Activated naive CD4-positive, alpha-beta T cell treated with anti-CD3 and anti-CD28 coated beads, Interleukin-2, amount 50 U/mL, for 16 hours (primary cell): Measurements from ENCODE around the gene PPARA.
A peak's percentile ranks its signal among the peaks of the same experiment; 100 is the strongest.
"Not testable (repeated sequence)": the region's sequence is repeated elsewhere in the genome, so short reads cannot be mapped to it uniquely, and the experiment has no call there.

Experiments
- DNase-seq: peaks from one replicate; pipeline ENCODE4 v3.0.0-alpha.2; 2020

The PPARA gene

GRCh38 chr22:46251266-46251665, 100.9 kb downstream of the PPARA start:
- no peak for DNase-seq

GRCh38 chr22:46251816-46252380, 101.6 kb downstream of the PPARA start:
- no peak for DNase-seq

DNA sequence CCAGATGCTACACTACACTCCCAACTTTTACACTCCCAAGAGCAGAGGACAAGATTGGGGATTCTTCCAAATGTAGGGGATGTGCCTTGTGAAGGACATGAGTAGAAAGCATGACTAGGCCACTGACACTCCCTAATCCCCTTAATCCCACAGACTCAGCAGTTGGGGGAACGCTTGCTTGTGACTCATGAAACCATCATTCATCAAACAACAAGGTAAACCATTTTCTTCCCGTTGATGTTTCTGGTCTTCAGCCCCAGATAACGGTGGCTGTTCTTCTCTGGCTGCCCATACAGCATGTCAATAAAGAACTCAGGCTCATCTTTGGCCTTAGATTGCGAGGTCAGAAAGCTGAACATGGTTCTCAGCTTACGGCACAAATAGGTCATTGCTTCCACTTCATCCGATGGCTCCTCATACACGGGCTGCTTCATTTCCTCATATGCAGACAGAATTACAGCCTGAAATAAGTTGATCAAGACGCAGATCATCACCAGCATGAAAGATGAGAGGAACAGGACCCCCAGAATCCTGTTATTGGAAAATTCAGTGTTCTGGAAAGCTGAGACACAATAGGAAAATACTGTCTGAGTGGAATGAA, 106.1 kb downstream of the PPARA start:
- no peak for DNase-seq

- DNase-seq: no peak
Measured at GRCh38 chr22:46259374-46259773, 109.0 kb downstream of the PPARA start.

DNA sequence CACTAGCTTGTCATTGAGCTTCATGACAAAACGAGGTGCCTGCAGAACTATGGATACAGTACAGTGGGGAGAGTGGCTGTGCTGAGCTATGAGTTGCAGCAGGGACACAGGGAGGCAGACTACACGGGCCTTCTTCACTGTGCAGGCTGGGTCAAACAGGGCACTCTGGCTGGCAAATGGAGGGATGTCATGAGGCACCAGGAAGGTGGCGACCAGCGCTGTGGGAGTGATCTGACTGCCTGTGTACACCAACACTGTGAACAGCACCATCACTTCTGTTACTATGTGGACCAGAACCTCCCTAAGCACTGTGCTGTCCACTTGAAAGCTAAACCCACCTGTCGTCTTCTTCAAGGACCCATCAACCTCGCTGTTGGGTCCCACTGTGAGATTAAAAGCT, 109.7 kb downstream of the PPARA start:
- no peak for DNase-seq

- DNase-seq: no peak
Measured at GRCh38 chr22:46262449-46263215, 112.3 kb downstream of the PPARA start.

GRCh38 chr22:46263216-46263590, 112.9 kb downstream of the PPARA start, which contains the start of gene PKDREJ:
PKDREJ (minus strand) TSS chr22:46263343; CDS start chr22:46263322, 21 bp downstream.
- no peak for DNase-seq

GRCh38 chr22:46264520-46264919, 114.2 kb downstream of the PPARA start:
- DNase-seq: not testable (repeated sequence)

GRCh38 chr22:46265627-46266026, 115.3 kb downstream of the PPARA start:
- not testable (repeated sequence) for DNase-seq

- DNase-seq: peak; percentile 24
Measured at GRCh38 chr22:46267431-46268279, 117.3 kb downstream of the PPARA start, which contains the start of gene TTC38. TTC38 (plus strand) TSS chr22:46268008; CDS start chr22:46268040, 32 bp downstream.

DNA sequence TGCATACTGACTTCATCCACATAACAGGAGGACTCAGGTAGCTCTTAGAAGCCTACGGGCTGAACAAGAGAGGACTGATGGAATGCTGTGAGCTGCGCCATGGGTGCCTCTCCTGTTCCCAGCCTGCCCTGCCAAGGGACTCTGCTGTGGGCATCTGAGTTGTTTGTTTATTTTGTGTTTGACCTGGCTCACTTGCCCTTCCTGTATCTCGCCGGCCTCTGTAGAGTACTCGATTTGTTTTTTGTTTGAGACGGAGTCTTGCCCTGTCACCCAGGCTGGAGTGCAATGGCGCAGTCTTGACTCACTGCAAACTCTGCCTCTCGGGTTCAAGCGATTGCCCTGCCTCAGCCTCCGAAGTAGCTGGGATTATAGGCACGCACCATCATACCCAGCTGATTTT, 119.2 kb downstream of the PPARA start:
- DNase-seq: no peak

GRCh38 chr22:46272196-46272595, 121.9 kb downstream of the PPARA start:
- DNase-seq: no peak

GRCh38 chr22:46272762-46273431, 122.6 kb downstream of the PPARA start:
- DNase-seq: no peak

GRCh38 chr22:46273432-46274148, 123.3 kb downstream of the PPARA start:
- DNase-seq: no peak

DNA sequence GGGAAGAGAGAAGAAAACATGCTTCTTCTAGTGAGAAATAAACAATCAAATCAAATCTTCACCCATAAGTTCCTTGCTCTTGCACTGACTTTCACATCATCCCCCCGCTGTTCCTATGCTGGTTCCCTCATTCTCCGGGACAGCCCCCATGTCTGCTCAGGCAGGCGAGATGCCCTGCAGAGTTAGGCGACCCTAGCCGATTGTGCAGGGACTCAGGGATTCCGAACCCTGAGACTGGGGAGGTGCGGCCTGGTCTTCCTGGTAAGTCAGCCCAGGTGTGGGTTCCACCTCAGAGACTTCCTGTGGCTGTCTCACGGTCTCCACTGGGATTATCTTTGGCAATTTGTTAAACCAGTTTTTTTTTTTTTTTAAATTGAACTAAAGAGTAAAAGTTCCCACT, 124.1 kb downstream of the PPARA start:
- DNase-seq: no peak

GRCh38 chr22:46275455-46276122, 125.3 kb downstream of the PPARA start:
- DNase-seq: no peak

- DNase-seq: no peak
Measured at GRCh38 chr22:46276563-46276962, 126.2 kb downstream of the PPARA start.

GRCh38 chr22:46278656-46279645, 128.6 kb downstream of the PPARA start:
- no peak for DNase-seq

DNA sequence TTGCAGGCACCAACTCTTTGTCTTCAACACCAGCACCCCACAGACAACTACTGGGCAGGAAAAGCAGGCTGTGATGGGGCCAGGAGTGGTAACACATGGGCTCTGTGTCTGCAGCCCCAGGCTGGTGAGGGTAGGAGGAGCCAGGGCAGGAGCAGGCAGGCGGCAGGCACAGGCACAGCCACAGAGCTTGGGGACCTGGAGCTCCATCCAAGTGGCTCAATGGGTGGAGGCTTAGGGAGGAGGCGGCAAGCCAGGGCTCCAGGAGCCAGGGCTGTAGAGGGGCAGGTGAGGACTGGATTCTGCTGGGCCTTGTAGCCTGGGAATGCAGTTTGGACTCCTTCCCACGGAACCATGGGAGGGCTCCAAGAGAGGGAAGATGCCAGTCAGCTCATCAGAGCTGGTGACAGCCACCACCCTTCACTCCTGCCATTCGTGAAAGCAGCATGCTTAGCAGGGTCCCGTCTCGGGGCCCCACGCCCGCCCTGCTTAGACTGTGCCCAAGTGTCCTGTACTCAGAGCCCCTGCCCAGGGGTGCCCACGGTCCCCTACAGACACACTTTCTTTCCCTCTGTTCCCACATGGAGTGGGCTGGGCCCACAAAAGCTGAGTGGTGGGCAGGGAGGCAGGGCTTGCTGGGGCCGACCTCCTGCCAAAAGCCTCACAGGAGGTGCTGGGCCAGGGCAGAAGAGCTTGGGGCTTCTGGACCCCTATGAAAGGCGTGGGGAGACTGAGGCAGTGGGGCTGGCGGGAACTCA, 129.9 kb downstream of the PPARA start:
- DNase-seq: no peak
